ENCODE measurements around the gene PIK3CD. TPM values are rescaled to one million over a fixed set of nuclear protein-coding genes. Genes with fewer than 3 reads are reported as not detected.
"Not testable (repeated sequence)": the region's sequence is repeated elsewhere in the genome, so short reads cannot be mapped to it uniquely, and the experiment has no call there.

The PIK3CD gene
- total RNA-seq, 1 donor: 3.0 TPM

DNA sequence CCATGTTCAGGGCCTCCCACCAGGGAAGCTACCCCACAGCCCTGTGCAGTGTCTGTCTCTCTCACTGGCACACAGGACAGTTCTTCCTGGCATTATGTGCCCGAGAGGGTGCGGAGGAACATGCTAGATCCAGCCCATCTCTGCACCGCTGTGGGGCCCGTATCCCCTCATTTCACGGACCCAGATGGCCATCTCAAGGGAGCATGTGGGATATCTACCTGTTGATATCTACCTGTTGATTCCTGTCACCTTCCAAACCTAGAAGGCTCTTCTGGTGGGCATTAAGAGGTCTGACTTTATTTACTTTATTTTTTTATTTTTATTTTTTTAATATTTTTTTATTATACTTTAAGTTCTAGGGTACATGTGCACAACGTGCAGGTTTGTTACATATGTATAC is 11.7 kb downstream of the PIK3CD start:
- TF ChIP-seq, protein P1, sequence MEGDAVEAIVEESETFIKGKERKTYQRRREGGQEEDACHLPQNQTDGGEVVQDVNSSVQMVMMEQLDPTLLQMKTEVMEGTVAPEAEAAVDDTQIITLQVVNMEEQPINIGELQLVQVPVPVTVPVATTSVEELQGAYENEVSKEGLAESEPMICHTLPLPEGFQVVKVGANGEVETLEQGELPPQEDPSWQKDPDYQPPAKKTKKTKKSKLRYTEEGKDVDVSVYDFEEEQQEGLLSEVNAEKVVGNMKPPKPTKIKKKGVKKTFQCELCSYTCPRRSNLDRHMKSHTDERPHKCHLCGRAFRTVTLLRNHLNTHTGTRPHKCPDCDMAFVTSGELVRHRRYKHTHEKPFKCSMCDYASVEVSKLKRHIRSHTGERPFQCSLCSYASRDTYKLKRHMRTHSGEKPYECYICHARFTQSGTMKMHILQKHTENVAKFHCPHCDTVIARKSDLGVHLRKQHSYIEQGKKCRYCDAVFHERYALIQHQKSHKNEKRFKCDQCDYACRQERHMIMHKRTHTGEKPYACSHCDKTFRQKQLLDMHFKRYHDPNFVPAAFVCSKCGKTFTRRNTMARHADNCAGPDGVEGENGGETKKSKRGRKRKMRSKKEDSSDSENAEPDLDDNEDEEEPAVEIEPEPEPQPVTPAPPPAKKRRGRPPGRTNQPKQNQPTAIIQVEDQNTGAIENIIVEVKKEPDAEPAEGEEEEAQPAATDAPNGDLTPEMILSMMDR (IDR thresholded peaks at IDR 0.05; ENCODE audit: insufficient read depth, low read length): no peak
- DNase-seq (ENCODE audit: low read depth): no peak
- no peak overlapping the region for H3K4me3 ChIP-seq (ENCODE audit: low read depth, low read length)

DNA sequence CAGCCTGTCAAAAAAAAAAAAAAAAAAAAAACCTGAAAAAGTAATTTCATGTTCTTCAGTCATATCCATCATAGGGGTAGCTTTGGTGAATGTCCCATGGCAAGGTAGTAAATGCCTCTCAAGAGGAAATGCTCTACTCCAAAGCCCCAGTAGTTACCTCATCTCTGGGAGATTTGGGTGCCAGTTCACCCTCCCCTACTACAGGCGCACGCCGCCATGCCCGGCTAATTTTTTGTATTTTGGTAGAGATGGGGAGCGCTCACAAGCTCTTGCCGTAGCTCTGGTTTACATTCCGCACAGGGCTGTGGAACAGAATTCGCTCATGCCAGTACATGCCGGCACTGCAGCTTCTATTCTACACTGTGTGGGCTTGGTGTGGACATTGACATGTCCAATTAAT is 13.7 kb downstream of the PIK3CD start:
- no peak overlapping the region for H3K4me3 ChIP-seq (ENCODE audit: low read depth, low read length)
- no peak for DNase-seq (ENCODE audit: low read depth)
- TF ChIP-seq, protein P1 (IDR thresholded peaks at IDR 0.05; ENCODE audit: insufficient read depth, low read length): no peak

DNA sequence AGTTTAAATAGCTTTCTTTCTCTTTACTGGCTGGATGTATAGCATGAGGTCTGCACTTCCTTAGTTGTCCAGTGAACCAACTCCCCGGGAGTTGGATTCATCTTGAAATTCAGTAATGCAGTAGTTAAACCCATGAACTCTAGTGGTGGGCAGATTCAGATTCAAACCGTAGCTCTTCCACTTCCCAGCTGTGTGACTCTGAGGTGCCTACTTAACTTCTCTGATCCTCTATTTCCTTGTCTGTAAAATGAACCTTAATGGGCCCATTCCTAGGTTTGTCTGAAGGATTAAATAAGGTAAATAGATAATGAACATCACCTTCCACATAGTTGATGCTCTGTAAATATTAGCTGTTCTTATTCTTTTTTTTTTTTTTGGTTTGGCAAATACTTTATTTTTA is 16.5 kb downstream of the PIK3CD start:
- TF ChIP-seq, protein P1 (IDR thresholded peaks at IDR 0.05; ENCODE audit: insufficient read depth, low read length): no peak
- no peak overlapping the region for H3K4me3 ChIP-seq (ENCODE audit: low read depth, low read length)
- DNase-seq (ENCODE audit: low read depth): no peak

DNA sequence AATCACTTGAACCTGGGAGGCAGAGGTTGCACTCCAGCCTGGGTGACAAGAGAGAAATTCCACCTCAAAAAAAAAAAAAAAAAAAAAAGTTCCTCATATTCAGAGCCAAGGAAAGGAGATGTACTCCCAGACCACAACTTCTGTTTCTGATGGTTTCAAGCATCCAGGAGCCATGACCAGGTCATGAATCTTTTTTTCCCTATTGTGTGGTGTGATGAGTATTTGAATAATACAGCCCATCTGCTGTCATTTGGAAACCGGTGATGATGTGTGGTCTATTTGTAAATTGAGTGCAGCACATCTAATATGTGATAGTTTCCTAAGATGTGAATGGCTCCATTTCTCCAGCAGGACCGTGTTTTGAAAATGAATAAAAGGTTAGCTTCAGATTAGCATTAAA is 18.6 kb downstream of the PIK3CD start:
- H3K4me3 ChIP-seq (ENCODE audit: low read depth, low read length): no peak overlapping the region
- no peak for DNase-seq (ENCODE audit: low read depth)
- TF ChIP-seq, protein P1 (IDR thresholded peaks at IDR 0.05; ENCODE audit: insufficient read depth, low read length): no peak

DNA sequence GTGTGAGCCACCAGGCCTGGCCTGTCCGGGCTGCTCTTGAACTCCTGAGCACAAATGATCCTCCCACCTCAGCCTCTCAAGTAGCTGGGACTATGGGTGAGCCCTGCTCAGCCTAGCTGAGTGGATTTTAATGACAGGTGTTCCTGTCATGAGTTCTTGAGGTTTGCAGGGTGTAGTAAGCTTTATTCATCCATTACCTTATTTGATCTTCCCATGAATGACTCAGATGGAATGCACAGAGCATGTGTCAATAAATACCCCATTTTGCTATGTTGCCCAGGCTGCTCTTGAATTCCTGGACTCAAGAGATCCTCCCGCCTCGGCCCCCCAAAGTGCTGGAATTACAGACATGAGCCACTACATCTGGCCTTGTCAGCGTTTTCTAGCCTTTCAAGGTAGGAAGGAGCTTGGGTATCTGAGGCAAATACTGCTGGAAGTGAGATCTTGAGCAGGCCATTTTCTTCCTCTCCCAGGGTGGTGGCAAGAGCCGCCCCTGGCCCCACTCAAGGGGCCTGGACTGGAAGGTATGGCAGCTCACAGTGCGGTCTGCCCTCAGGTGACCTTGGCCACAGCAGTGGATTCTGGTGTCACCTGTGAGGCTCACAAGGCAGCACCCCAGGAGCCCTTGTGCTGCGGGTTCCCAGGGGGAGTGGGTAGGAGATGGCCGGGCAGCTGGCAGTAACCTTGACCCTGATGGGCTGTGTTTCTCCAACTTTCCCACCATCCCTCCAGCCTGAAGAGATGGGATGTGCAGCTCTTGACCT is 20.0 kb downstream of the PIK3CD start:
- no peak overlapping the region for H3K4me3 ChIP-seq (ENCODE audit: low read depth, low read length)
- no peak for DNase-seq (ENCODE audit: low read depth)
- TF ChIP-seq, protein P1 (IDR thresholded peaks at IDR 0.05; ENCODE audit: insufficient read depth, low read length): no peak

DNA sequence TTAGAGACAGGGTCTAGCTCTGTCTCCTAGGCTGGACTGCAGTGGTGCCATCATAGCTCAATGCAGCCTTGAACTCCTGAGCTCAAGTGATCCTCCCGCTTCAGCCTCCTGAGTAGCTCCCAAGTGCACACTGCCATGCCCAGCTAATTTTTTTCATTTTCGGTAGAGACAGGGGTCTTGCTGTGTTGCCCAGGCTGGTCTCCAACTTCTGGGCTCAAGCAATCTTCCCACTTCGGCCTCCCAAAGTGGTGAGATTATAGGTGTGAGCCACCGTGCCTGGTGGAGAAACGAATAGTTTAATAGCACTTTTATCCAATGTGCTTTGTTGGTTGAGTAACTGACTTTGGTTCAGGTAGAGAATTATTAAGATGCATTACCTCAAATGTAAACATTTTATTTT is 20.9 kb downstream of the PIK3CD start:
- TF ChIP-seq, protein P1 (IDR thresholded peaks at IDR 0.05; ENCODE audit: insufficient read depth, low read length): no peak
- DNase-seq (ENCODE audit: low read depth): no peak
- H3K4me3 ChIP-seq (ENCODE audit: low read depth, low read length): no peak overlapping the region

DNA sequence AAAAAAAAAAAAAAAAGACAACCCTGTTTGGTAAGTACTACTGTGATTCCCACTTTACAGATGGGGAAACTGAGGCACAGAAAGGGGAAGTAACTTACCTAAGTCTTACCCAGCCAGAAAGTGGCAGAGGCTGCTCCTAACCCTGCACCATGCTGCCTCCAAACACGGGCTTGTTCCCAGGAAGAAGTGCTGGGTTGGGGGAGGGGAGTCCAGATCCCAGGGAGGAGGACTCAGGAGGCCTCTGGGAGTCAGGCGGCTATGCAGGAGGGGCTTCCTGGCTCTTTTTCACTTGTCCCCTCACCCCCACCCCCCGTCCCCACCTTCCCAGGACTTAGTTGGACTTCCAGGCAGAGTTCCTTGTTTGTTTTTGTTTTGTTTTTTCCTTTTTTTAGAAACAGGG is 23.9 kb downstream of the PIK3CD start:
- TF ChIP-seq, protein P1 (IDR thresholded peaks at IDR 0.05; ENCODE audit: insufficient read depth, low read length): no peak
- H3K4me3 ChIP-seq (ENCODE audit: low read depth, low read length): no peak overlapping the region
- no peak for DNase-seq (ENCODE audit: low read depth)

DNA sequence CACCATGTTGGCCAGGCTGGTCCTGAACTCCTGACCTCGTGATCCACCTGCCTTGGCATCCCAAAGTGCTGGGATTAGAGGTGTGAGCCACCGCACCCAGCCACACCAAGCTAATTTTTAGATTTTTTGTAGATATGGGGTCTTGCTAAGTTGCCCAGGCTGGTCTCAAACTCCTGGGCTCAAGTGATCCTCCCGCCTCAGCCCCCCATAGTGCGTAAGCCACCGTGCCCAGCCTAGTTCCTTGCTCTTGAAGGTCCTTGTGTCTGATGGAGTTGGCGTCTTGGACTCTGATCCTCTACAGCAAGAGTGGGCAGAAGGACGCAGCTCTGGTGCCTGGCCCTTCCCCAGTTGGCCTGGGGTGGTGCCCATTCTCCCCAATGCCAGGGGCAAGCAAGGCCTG is 24.6 kb downstream of the PIK3CD start:
- H3K4me3 ChIP-seq (ENCODE audit: low read depth, low read length); DNase-seq (ENCODE audit: low read depth): not testable (repeated sequence)
